Activated naive CD8-positive, alpha-beta T cell treated with anti-CD3 and anti-CD28 coated beads for 36 hours (primary cell): ENCODE data around the gene CENPH. TPM values are rescaled to one million over a fixed set of nuclear protein-coding genes. Genes with fewer than 3 reads are reported as not detected.

Experiments used
- DNase-seq: peaks from one replicate; pipeline ENCODE4 v3.0.0; 2021
- H3K27ac Mint-ChIP-seq: one replicate; pipeline ENCODE4 v1.8.0; 2022; ENCODE audit warnings: mild to moderate bottlenecking, moderate library complexity, mixed read lengths
- H3K27me3 Mint-ChIP-seq: one replicate; pipeline ENCODE4 v1.8.0; 2022; ENCODE audit warnings: mild to moderate bottlenecking, mixed read lengths
- H3K36me3 Mint-ChIP-seq: one replicate; pipeline ENCODE4 v1.8.0; 2021; ENCODE audit warnings: mild to moderate bottlenecking, mixed read lengths
- H3K4me1 Mint-ChIP-seq: one replicate; pipeline ENCODE4 v1.8.0; 2021; ENCODE audit warnings: mixed read lengths
- H3K4me3 Mint-ChIP-seq: one replicate; pipeline ENCODE4 v1.8.0; 2022; ENCODE audit warnings: mild to moderate bottlenecking, moderate library complexity, mixed read lengths
- H3K9me3 Mint-ChIP-seq: one replicate; pipeline ENCODE4 v1.8.0; 2022; ENCODE audit warnings: mixed read lengths
- total RNA-seq, 2 experiments: library from RNA; stranded (reverse); gene quantifications; one replicate each; pipeline ENCODE4 v1.2.3, GENCODE V29; 2021

CENPH gene
- total RNA-seq, 2 experiments from 2014 or later, result 81.1 to 84.9 TPM

DNA sequence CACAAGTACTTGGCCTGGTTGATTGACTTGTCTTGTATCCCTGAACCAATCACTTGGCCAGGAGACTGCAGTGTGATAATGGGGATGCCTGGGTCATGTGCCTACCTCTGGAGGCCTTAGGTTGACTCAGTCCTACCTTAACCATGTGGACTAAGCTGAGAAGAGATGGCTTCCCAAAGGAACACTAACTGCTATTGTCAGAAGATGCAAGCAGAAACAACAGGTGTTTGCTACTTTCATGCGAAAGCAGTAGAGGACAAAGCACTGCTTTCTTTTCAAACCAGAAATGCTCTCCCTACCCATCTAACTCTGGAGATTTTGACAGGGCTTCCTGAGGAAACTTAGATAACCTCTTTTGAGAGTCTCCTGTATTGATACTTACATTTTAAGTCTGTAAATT is 68.2 kb downstream of the CENPH start:
- DNase-seq, result no peak
- Mint-ChIP-seq H3K4me1 (no peaks in the 10 kb centered on the region), H3K27ac (no peak overlapping the region), H3K9me3 (no peaks in the 10 kb centered on the region), H3K36me3 (peaks cover 5% of the 10 kb centered on the region), H3K27me3 (no peaks in the 10 kb centered on the region), H3K4me3 (no peak overlapping the region)

Other genes starting within 250 kb of the CENPH start
- 10 to 100 TPM; 50.3 to 58.2 TPM for gene SLC30A5, start 95.6 kb upstream of the CENPH start, total RNA-seq
- 100 to 1,000 TPM; 196 to 202 TPM for gene CCNB1, start 22.4 kb upstream of the CENPH start, total RNA-seq
- gene CDK7, start 45.3 kb downstream of the CENPH start, total RNA-seq, result 10 to 100 TPM; 42.5 to 45.7 TPM
- 10 to 100 TPM; 10.8 to 13.3 TPM for gene CCDC125, start 143.2 kb downstream of the CENPH start, total RNA-seq
- gene AK6, start 179.9 kb downstream of the CENPH start, total RNA-seq, result 100 to 1,000 TPM; 114 to 123 TPM
- gene TAF9, start 179.9 kb downstream of the CENPH start, total RNA-seq, result 10 to 100 TPM; 94.1 to 99.3 TPM
- 10 to 100 TPM; 27.7 to 28.8 TPM for gene RAD17, start 180.2 kb downstream of the CENPH start, total RNA-seq
- gene MARVELD2, start 225.5 kb downstream of the CENPH start, total RNA-seq, result under 1 TPM; 0.31 to 0.78 TPM